NCI-H82 (cell line): ENCODE data around the gene CAND2.
"Not testable (repeated sequence)": the region's sequence is repeated elsewhere in the genome, so short reads cannot be mapped to it uniquely, and the experiment has no call there.

Experiments
- DNase-seq: peaks from one replicate; lab custom pipeline; 2025; lab: John Stamatoyannopoulos, UW

The CAND2 gene

DNA sequence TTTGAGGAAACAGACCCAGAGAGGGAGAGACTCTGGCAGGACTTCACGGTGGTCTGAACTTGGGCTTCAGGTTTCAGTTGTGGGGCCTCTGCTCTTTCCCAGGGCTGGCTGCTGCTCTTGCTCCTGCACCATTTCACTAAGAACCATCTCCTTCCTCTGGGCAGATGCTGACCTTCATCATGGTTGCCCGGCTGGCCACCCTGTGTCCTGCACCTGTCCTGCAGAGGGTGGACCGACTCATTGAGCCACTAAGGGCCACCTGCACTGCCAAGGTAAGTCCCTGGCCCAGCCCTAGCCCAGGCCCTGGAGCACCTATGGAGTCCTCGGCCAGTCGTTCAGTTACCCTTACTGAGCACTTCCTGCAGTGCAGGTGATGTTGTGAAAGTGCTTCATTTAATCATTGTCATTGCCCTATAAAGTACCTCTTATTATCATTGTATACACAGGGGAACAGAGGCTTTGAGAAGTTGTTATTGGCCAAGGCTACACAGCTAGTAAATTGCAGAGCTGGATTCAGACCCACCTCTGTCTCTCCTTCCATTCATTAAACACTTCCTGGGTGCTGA is 34.9 kb downstream of the CAND2 start:
- DNase-seq, result no peak

DNA sequence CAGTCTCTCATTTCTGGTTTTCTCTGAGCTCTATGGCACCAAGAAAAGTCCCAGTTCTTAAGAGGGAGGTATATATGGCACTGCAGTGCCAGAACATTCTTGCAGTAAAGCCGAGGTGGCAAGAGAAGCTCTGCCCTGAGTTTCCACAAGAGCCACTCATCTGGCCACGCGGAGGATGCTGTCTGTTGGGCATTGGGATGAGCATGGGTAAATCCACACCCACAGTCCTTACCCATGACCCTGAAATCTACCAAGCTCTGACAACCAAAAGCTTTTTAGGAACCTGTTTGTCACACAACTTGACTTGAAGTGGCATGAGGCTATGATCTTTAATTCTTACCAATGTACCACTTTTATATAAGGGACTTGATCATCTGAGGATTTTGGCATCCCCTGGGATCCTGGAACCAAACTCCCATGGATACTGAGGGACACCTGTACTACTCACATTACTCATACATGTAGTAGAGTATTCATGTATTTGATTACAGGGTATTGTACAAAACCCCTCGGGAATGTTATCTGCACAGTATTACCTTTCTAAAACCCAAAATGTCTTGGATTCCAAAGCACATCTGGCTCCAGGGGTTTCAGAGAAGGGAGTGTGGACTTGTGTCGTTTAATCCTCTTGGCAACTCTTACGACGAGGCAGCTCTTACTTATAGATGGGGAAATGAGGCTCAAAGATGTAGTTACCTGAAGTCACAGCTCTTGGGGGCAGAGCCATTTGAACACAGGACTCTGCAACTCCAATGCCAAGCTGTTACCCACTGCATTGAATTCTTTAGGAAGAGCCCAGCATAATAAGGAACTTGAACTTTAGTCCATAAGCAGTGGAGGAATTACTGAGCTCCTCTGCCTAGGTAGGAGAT is 36.1 kb downstream of the CAND2 start:
- DNase-seq, result peak; percentile 41

DNA sequence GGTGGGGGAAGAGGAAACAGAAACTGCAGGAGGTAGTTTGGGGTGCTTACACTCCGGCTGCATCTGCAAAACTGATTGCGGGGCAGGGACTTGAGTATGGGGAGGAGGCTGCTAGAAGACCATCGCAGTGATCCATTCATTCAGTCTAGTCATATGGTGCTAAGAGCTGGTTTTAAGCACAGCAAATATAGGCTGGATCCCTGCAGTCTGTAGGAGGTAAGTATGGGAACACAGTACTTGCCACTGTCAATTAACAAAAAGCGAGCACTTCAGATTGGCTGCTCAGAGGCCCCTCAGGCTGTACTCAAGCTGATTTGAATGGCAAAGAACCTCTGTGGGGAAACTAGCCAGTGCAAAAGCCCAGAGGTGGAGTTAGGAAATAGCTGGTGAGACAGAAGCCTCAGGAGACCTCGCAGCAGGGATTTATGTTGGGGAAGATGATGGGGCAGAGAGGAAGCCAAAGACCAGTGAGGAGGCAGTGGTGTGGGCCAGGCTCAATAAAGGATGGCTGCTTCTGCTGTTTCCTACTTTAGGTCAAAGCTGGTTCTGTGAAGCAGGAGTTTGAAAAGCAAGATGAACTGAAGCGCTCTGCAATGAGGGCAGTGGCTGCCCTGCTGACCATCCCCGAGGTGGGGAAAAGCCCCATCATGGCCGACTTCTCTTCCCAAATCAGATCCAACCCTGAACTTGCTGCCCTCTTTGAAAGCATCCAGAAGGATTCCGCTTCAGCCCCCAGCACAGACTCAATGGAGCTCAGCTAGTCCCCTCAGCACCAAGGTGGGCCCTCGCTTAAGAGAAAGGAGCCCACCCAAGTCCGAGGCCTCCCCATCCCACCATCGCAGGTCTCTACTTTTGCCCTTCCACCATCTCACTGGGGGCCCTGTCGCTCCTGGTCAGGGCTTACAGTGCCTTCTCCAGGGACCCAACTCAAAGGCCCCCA is 37.0 kb downstream of the CAND2 start:
- peak; percentile 43 for DNase-seq

DNA sequence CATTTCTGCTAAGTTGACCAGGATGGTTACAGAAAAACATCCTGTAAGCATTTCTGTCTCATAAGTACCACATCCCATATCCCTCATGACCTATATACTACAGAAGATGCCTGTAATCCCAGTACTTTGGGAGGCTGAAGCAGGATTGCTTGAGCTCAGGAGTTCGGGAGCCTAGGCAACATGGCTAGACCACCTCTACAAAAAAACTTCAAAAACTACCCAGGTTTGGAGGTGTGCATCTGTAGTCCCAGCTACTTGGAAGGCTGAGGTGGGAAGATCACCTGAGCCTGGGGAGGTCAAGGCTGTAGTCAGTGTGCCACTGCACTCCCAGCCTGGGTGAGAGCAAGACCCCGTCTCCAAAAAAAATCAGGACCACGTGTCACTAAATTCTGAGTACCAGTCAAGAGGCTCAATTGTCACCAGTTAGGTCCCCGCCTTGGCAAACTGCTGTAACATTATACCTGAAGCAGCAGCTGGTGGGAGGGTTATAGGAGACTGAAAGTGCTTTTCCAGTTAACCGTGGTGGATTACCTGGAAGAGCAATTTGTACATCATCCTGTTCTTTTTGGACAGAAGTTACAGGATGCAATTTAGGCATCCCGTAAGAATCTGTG is 38.7 kb downstream of the CAND2 start:
- DNase-seq, result no peak

DNA sequence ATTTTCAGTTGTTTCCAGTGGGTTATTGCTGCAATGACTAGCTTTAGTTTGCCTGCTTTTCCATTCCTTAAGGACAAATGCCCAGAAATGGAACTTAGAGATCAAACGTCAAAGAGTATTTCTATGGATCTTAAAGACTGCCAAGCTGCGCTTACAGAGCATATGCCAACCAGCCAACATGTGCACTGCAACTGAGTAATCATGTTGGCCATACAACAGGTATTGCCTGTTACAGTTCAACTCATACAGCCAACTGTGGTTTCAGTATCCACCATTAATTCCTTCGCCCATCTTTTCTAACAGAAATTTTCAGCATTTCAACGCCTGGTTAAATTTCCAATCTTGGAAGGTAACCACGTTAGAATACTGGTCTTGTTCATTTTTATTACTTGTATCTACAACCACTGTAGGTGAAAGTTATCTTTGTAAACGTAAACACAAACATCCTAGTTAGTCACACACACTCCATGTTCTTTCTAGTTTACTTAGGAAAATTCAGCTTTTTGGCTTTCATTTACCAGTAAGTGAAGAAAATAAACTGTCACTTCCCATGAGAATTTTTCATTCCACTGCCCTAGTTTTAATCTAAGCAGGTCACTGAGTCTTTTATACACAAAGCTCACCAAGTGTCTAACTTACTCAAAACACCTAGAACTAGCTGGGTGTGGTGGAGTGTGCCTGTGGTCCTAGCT is 41.0 kb downstream of the CAND2 start:
- no peak for DNase-seq

DNA sequence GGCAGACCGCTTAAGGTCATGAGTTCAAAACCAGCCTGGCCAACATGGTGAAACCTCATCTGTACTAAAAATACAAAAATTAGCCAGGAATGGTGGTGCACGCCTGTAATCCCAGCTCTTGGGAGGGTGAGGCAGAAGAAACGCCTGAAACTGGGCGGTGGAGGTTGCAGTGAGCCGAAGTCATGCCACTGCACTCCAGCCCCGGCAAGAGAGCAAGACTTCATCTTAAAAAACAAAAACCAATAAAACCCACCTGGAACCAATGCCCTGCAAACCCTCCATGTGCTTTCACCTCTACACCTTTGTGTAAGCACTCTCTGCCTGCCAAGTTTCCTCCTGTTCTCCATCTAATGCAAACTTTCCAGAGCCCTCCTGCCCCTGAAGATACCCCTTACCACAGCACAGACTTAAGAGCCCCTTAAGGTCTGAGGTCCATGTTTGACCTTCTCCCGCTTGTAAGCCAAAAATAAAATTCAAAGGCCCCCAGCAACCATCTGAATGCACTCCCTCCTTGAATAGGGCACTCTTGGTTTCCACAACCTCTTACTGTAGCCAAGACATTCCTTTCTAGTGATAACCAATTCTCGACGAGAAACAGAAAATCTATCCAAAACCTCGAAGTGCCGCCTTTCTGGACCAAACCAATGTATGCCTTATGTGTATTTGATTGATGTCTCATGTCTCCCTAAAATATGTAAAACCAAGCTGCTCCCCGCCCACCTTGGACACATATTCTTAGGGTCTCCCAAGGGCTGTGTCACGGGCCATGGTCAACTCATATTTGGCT is 41.9 kb downstream of the CAND2 start:
- no peak for DNase-seq

DNA sequence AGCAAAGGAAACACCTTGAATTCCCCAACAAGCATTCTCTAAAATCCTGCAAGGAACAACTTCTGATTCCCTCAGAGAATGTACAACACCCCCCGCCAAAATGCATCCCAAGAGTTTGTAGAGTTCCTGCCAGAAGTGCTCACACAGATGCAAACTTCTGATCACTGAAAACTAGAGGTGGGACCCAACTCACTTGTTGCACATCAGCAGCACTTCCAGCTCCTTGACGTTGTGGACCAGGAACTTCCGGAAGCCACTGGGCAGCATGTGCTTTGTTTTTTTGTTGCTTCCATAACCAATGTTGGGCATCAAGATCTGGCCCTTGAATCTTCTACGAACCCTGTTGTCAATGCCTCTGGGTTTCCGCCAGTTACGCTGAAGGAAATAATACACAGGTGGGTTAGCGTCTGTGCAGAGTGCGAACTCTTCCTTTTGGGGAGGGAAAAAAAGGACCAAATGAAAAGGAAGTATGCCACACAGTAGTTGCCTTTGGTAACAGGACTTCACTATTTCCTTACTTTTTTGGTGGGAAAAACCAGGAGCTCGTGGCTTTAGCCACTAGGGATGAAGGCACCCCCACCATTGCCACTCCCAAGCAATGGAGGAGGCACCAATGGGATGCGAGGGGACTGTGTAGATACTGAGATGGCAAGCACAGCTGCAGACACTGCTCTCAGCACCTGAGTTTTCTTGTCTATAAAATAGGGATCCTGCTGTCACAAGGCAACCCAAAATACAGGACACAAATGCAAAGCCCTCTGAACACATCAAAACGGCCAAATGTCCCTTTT is 42.9 kb downstream of the CAND2 start:
- no peak for DNase-seq

DNA sequence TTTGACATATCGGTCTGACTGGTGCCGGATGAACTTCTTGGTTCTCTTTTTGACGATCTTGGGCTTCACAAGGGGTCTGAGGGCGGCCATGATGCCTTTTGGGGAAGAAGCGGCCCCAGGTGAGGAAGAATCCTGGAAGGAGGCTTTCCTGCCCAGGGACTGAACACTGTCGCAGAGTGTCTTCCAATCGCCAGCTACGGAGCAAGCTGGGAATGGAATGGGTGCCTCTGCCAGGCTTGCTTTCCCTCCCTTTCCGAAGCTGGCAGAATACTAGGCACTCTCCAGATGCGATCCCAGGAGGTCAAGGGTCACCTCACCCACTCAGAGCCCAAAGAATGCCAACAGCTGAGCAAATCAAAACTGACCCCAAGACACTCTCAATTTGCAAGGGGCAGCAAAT is 43.7 kb downstream of the CAND2 start:
- DNase-seq, result not testable (repeated sequence)

DNA sequence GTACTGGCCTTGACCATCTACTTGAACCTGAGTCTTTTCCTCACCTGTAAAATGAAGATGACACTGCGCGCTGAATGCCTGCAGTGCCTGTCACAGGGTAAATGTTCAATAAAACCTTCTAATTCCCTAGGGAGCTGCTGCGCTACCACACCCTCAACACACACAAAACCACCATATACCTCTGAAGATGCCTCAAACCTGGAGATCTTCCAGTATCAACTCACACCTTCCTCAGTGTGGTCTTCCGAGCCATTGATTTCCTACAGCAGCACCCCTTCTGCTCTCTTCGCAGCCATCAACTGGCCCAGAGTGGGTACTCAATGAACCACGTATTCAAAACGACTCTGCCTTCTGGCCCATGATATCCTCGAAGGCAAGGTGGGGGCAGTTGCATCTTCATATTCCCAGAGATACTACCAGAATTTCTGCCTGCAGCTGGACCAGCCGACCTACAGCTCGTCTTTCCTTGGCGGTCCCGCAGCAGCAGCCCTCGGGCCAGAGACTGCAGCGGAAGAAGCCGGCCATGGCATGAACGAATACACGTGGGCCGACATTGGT is 44.2 kb downstream of the CAND2 start:
- DNase-seq, result peak; percentile 19

DNA sequence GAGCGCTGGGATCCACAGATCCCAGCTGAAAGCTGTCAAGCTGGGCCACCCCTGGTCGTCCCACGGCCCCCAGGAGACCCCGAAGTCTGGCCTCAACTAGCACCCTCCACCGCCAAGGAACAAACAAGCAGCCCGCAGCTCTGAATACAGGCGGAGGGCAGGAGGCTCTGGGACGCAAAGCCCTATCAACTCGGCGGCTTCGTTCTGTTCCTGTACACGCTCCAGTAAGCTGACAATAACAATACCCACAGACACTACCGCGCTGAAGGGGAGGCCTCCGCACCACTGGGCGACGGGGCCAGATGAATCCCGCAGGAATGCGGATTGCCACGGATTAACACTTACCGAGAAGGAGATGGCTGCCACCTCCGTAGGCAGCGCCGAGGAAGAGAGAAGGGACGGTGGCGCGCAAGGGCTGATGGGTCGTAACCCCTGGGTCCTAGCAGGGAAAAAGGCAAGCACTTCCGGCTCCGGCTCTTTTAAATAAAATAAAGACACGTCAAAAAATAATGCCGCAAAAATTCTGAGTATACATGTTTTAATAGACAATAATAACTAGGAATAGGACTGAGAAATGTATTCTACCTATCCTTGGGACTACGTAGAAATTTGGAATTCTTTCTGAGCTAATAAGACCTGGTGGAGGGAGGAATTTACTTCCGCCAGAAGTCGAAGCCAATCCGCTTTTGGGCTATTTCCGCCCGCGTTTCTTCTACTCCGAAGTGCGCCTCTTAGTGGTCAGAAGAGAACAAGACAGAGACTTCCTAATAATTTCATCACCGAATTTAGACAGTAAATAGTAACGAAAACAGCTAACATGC is 44.9 kb downstream of the CAND2 start, which contains the start of gene RPL32:
RPL32 (minus strand) TSS at position 417 of the 821 bp plus-strand sequence. CDS start 1,328 bp downstream, outside the sequence.
- peak; percentile 96 for DNase-seq

DNA sequence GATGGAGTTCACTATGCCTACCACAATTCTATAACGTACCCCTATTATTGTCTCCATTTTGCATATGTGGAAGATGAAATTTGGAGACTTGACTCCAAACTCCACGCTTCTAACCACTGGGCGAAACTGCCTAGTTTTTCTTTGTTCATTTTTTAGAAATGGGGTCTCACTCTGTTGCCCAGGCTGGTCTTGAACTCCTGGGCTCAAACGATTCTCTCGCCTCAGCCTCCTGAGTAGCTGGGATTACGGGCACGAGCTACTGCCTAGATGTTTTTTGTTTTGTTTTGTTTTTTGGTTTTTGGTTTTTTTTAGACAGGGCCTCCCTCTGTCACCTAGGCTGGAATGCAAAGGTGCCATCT is 45.5 kb downstream of the CAND2 start:
- DNase-seq, result no peak

DNA sequence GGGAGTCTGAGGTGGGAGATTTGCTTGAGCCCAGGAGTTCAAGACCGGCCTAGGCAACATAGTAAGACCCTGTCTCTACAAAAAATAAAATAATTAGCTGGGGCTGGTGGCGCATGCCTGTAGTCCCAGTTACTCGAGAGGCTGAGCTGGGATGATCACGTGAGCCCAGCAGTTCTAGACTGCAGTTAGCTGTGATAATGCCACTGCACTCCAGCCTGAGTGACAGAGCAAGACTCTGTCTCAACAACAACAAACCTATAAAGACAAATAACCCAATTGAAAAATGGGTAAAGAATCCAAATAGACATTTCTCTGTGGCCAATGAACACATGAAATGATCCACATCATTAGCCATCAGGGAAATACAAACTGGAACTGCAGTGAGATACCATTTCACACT is 46.0 kb downstream of the CAND2 start:
- peak; percentile 9 for DNase-seq

DNA sequence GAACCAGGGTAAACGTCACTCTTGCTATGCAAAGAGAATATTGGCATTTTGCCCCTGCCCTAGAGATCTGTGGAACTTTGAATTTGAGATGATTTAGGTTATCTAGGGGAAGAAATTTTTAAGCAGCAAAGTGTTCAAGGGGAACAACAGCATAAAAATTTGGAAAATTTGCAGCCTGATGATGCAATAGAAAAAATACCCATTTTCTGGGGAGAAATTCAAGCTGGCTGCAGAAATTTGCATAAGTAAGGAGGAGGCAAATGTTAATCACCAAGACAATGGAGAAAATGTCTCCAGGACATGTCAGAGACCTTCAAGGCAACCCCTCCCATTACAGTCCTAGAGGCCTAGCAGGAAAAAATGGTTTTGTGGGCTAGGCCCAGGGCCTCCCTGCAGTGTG is 49.3 kb downstream of the CAND2 start:
- no peak for DNase-seq

DNA sequence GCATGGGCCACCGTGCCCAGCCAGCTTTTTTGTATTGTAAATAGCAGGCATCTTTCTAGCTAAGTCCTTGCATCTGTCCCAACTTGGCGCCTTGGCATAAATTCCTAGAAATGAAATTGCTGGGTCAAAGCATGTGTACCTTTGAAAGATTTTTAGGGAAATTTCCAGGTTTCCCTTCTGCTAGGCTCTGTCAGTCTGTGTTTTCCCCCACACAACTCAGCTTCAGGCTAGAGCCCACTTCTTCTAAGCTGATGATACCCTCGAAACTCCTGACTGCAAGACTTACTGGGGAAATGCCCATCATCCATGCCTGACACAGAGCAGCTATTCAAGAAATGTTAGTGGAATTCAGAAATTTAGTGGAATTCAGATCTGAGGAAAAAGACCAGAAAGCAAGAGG is 55.7 kb downstream of the CAND2 start:
- DNase-seq, result no peak

DNA sequence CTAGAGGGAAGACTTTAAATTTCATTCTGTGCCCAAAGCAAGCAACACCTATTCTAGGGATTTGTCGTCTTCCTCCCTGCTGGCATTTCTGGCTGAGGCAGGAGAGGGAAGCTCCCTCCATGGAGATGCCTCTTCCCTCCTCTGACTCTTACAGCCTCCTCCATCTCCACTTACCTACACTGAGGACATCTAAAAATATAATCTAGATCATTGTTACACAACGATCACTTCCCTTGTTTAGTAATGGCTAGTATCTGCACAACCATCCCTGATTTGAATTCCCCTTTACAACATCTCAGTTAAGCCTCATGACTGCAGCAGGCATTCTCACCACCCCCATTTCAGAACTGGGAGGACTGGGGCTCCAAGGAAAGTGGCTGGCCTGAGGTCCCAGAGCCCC is 57.4 kb downstream of the CAND2 start:
- not testable (repeated sequence) for DNase-seq

DNA sequence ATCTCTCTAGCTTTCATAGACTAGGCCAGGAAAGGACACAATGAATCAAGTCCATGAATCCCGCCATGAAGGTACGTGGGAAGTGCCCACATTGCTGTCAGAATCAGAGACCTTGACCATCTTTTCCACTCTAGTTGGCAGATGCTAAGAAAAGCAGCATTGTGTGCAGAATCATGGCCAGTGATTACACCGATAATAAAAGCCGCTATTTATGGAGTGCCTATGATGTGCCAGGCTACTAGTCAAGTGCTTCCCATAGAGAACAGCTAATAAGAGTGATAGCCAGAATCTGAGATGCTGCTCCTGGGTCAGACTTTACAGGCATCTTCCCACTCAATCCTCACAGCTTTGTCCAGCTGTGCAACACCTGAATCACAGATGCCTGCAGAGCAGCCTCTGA is 58.1 kb downstream of the CAND2 start:
- DNase-seq, result no peak

DNA sequence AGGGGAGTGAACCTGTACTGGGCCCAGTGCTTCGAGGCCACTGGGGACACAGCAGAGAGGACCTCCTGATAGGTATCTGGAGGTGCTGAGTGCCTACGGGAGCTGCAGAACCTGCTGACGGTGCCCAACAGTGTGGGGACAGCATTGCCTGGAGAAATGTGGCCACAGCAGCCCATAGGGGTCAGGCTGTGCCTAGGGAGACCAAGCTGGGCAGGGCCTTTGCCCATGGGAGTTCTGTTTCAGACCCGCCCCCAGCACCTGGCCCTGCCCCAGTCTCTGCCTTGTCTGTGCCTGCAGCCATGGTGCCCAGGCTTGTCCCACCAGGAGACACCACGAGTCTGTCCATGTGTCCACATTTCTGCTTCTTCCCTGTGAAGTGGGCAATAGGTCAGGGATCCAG is 60.1 kb downstream of the CAND2 start:
- DNase-seq, result no peak

DNA sequence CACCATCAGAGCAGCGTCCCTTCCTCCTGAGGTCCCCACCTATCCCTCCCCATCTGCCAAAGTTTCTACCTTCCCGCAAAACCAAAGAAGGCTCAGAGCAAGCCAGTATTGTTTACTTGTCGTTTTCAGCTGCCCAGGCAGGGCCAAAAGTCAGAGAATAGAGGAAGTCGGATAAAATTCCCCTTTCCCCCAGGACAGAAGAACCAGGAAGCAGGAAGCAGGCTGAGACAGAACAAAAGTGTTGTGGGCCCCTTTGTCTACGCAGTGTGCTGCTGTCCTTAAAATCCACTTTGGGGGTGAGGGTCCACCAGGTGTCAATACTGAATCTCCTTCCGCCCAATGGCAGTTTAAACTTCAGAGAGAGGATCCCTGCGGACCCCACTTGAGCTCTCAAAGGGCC is 63.4 kb downstream of the CAND2 start:
- DNase-seq, result no peak

DNA sequence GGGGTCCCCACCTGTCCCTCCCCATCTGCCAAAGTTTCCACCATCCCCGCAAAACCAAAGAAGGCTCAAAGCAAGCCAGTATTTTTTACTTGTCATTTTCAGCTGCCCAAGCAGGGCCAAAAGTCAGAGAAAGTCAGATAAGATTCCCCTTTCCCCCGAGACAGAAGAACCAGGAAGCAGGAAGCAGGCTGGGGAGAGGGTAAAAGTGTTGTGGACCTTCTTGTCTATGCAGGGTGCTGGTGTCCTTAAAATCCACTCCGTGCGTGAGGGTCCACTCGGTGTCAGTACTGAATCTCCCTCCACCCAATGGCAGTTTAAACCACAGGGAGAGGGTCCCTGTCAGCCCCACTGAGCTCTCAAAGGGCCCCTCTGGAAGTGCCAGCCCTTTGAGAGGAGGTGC is 65.1 kb downstream of the CAND2 start:
- DNase-seq, result no peak
